GM23338 (cell line): ENCODE data around the gene GBP2. TPM values are rescaled to one million over a fixed set of nuclear protein-coding genes. Genes with fewer than 3 reads are reported as not detected.
"Not testable (repeated sequence)": the region's sequence is repeated elsewhere in the genome, so short reads cannot be mapped to it uniquely, and the experiment has no call there.

ENCODE experiments used
- ATAC-seq: fragments of 200-7000 bp; cut with Tn5 transposase; 3 replicates; pipeline ENCODE4 v1.9.1; 2020
- DNase-seq: peaks from one replicate; pipeline ENCODE4 v3.0.0-alpha.2; 2015; ENCODE audit warnings: low spot score
- H2AFZ ChIP-seq: fragments of 200-600 bp; sonication (generic); 2 replicates; pipeline ENCODE4 v1.8.0; 2016; ENCODE audit warnings: antibody characterized with exemption, mild to moderate bottlenecking, moderate library complexity
- H3F3A ChIP-seq: fragments of 200-600 bp; sonication (generic); replicated peaks from 2 replicates; pipeline ENCODE4 v1.8.0; 2017; ENCODE audit warnings: antibody characterized with exemption, mixed run types, low read depth
- H3K27ac ChIP-seq: fragments of 200-600 bp; sonication (generic); 2 replicates; pipeline ENCODE4 v1.6.1; 2016; ENCODE audit warnings: low read depth
- H3K27me3 ChIP-seq: fragments of 200-600 bp; sonication (generic); 2 replicates; pipeline ENCODE4 v1.8.0; 2016; ENCODE audit warnings: mild to moderate bottlenecking, mixed run types, moderate library complexity; ENCODE audit not compliant: insufficient read depth
- H3K36me3 ChIP-seq: fragments of 200-600 bp; sonication (generic); 2 replicates; pipeline ENCODE4 v1.8.0; 2016; ENCODE audit warnings: mild to moderate bottlenecking; ENCODE audit not compliant: insufficient read depth
- H3K4me1 ChIP-seq: fragments of 200-600 bp; sonication (generic); 2 replicates; pipeline ENCODE4 v1.8.0; 2016; ENCODE audit warnings: mild to moderate bottlenecking, moderate library complexity; ENCODE audit not compliant: insufficient read depth
- H3K4me2 ChIP-seq: fragments of 200-600 bp; sonication (generic); 2 replicates; pipeline ENCODE4 v1.7.1; 2017; ENCODE audit warnings: mixed run types
- H3K4me3 ChIP-seq: fragments of 200-600 bp; sonication (generic); 2 replicates; pipeline ENCODE4 v1.6.1; 2016; ENCODE audit warnings: mixed run types
- H3K79me2 ChIP-seq: fragments of 200-600 bp; sonication (generic); replicated peaks from 2 replicates; pipeline ENCODE4 v1.8.0; 2017; ENCODE audit warnings: mild to moderate bottlenecking; ENCODE audit not compliant: insufficient read depth
- H3K9me2 ChIP-seq: fragments of 200-600 bp; sonication (generic); 2 replicates; pipeline ENCODE4 v1.8.0; 2017; ENCODE audit not compliant: insufficient read depth
- H4K20me1 ChIP-seq: fragments of 200-600 bp; sonication (generic); replicated peaks from 2 replicates; pipeline ENCODE4 v1.8.0; 2017; ENCODE audit warnings: mild to moderate bottlenecking; ENCODE audit not compliant: insufficient read depth
- H3K27ac Mint-ChIP-seq: 2 replicates; pipeline ENCODE4 v1.8.0; 2020; ENCODE audit warnings: inconsistent platforms, mild to moderate bottlenecking, moderate library complexity, mixed read lengths
- H3K27me3 Mint-ChIP-seq: 3 replicates; pipeline ENCODE4 v1.8.0; 2022; ENCODE audit warnings: low read depth, mild to moderate bottlenecking, moderate library complexity, mixed read lengths, inconsistent platforms; ENCODE audit not compliant: insufficient read depth, poor library complexity
- H3K36me3 Mint-ChIP-seq: 3 replicates; pipeline ENCODE4 v1.8.0; 2021; ENCODE audit warnings: low read depth, mild to moderate bottlenecking, inconsistent platforms, moderate library complexity, mixed read lengths
- H3K4me1 Mint-ChIP-seq: 3 replicates; pipeline ENCODE4 v1.8.0; 2020; ENCODE audit warnings: mild to moderate bottlenecking, inconsistent platforms, mixed read lengths
- H3K4me3 Mint-ChIP-seq: 3 replicates; pipeline ENCODE4 v1.8.0; 2021; ENCODE audit warnings: moderate library complexity, mild to moderate bottlenecking, inconsistent platforms, mixed read lengths
- H3K9me3 Mint-ChIP-seq: 3 replicates; pipeline ENCODE4 v1.8.0; 2020; ENCODE audit warnings: moderate library complexity, mild to moderate bottlenecking, inconsistent platforms, mixed read lengths
- CREB1 ChIP-seq: fragments of 250-450 bp; sonication (Bioruptor Pico); IDR thresholded peaks from 2 replicates; pipeline ENCODE4 v1.5.0; 2020; ENCODE audit warnings: low read depth, mild to moderate bottlenecking, moderate library complexity
- CTCF ChIP-seq, 2 experiments: fragments of 200-600 bp in 1 of 2; sonication (generic) in 1 of 2; conservative IDR thresholded peaks; 2 replicates each; pipeline versions ENCODE4 v1.5.1 to v1.6.1; 2016 to 2017; ENCODE audit warnings: antibody characterized with exemption in 2 of 2, low read depth in 2 of 2, mild to moderate bottlenecking in 2 of 2, moderate library complexity in 1 of 2
- ETS1 ChIP-seq: IDR thresholded peaks from 2 replicates; pipeline ENCODE4 v1.6.1; 2016; ENCODE audit warnings: antibody characterized with exemption
- EZH2 ChIP-seq: fragments of 200-600 bp; sonication (generic); IDR thresholded peaks from one replicate; pipeline ENCODE4 v1.8.0; 2017; ENCODE audit warnings: antibody characterized with exemption, mild to moderate bottlenecking, low read depth; ENCODE audit not compliant: unreplicated experiment
- EZH2phosphoT487 ChIP-seq: fragments of 200-600 bp; sonication (generic); IDR thresholded peaks from one replicate; pipeline ENCODE4 v1.8.1; 2018; ENCODE audit warnings: antibody characterized with exemption; ENCODE audit not compliant: unreplicated experiment
- JUNB ChIP-seq: IDR thresholded peaks from one replicate; pipeline ENCODE4 v1.6.1; 2016; ENCODE audit warnings: antibody characterized with exemption; ENCODE audit not compliant: unreplicated experiment
- NANOG ChIP-seq: IDR thresholded peaks from 2 replicates; pipeline ENCODE4 v1.6.1; 2016; ENCODE audit warnings: antibody characterized with exemption, borderline replicate concordance
- POLR2AphosphoS5 ChIP-seq: IDR thresholded peaks from 2 replicates; pipeline ENCODE4 v1.6.1; 2016; ENCODE audit warnings: antibody characterized with exemption, low read depth
- STAT1 ChIP-seq: IDR thresholded peaks from one replicate; pipeline ENCODE4 v1.6.1; 2016; ENCODE audit warnings: antibody characterized with exemption; ENCODE audit not compliant: unreplicated experiment
- ZNF114 ChIP-seq: fragments of 250-450 bp; sonication (Bioruptor Pico); IDR thresholded peaks from 2 replicates; pipeline ENCODE4 v1.5.0; 2020; ENCODE audit warnings: mild to moderate bottlenecking, moderate library complexity
- ZNF331 ChIP-seq: fragments of 250-450 bp; sonication (Bioruptor Pico); IDR thresholded peaks from 2 replicates; pipeline ENCODE4 v1.5.0; 2020; ENCODE audit warnings: low read depth, mild to moderate bottlenecking, moderate library complexity
- polyA plus RNA-seq: library from polyadenylated mRNA; unstranded; fragments of >200 nt; fragmentation: Nextera tagmentation; extraction: Ambion mirVana; gene quantifications from 2 replicates; pipeline ENCODE4 v1.2.1, GENCODE V29; 2016
- total RNA-seq: library from RNA; depleted of rRNA; stranded (reverse); fragments of >200 nt; shearing (Covaris generic); gene quantifications from 2 replicates; pipeline ENCODE4 v1.2.3, GENCODE V29; 2014

Gene GBP2
- total and polyA plus RNA-seq, 2 experiments from 2014 or later, result not detected

- TF ChIP-seq CREB1 (CRISPR knock-in tag) (no peak), EZH2phosphoT487 (no peak)
Observed at GRCh38 chr1:89081005-89081404, 44.9 kb downstream of the GBP2 start (continued).

GRCh38 chr1:89080068-89080467 lies 45.8 kb downstream of the GBP2 start:
- Mint-ChIP-seq H3K36me3 (peaks cover 10% of the 10 kb centered on the region; the same call in 2 of the 3 replicates), H3K9me3 (peaks cover 37% of the 10 kb centered on the region)
- H2AFZ ChIP-seq, H3K79me2 ChIP-seq, H3K36me3 ChIP-seq, H3K9me2 ChIP-seq, ATAC-seq, H4K20me1 ChIP-seq, H3K4me1 Mint-ChIP-seq, H3K4me3 Mint-ChIP-seq, H3K4me1 ChIP-seq, H3K27me3 Mint-ChIP-seq, H3K27ac ChIP-seq, H3F3A ChIP-seq, DNase-seq, H3K27ac Mint-ChIP-seq, H3K4me3 ChIP-seq, H3K4me2 ChIP-seq, H3K27me3 ChIP-seq: not testable (repeated sequence)

- not testable (repeated sequence) for H3K4me1 Mint-ChIP-seq, DNase-seq, ATAC-seq, H3F3A ChIP-seq, H4K20me1 ChIP-seq, H3K36me3 Mint-ChIP-seq, H3K27me3 Mint-ChIP-seq, H3K4me2 ChIP-seq, H3K27ac ChIP-seq, H3K79me2 ChIP-seq, H3K27ac Mint-ChIP-seq, H3K36me3 ChIP-seq, H3K9me2 ChIP-seq, H3K4me3 ChIP-seq, H2AFZ ChIP-seq, H3K27me3 ChIP-seq, H3K4me3 Mint-ChIP-seq, H3K9me3 Mint-ChIP-seq, H3K4me1 ChIP-seq
Observed at GRCh38 chr1:89072466-89073065, 53.3 kb downstream of the GBP2 start.

GRCh38 chr1:89070509-89070908 lies 55.4 kb downstream of the GBP2 start:
- Histone ChIP-seq H3K27me3 (no peaks in the 10 kb centered on the region), H3K9me2 (no peaks in the 10 kb centered on the region), H3K4me2 (no peak overlapping the region), H3K36me3 (no peaks in the 10 kb centered on the region), H3F3A (no peaks in the 10 kb centered on the region), H3K4me3 (no peak overlapping the region), H3K79me2 (no peaks in the 10 kb centered on the region), H4K20me1 (no peaks in the 10 kb centered on the region), H3K27ac (no peak overlapping the region), H2AFZ (no peak overlapping the region), H3K4me1 (no peaks in the 10 kb centered on the region)
- ATAC-seq (no peak), DNase-seq (no peak)
- Mint-ChIP-seq H3K27ac (no peak overlapping the region), H3K4me3 (no peak overlapping the region), H3K27me3 (peaks cover 4% of the 10 kb centered on the region), H3K9me3 (peaks cover 3% of the 10 kb centered on the region; the same call in 2 of the 3 replicates), H3K4me1 (no peaks in the 10 kb centered on the region), H3K36me3 (no peaks in the 10 kb centered on the region)
- TF ChIP-seq CREB1 (CRISPR knock-in tag) (no peak), NANOG (no peak), EZH2 (no peak), CTCF (conservative IDR thresholded peaks at IDR 0.05; ENCODE audit: low read depth in 2 of 2) (no peak), EZH2phosphoT487 (no peak), ETS1 (no peak), JUNB (no peak), STAT1 (no peak), ZNF114 (CRISPR knock-in tag) (no peak), POLR2AphosphoS5 (no peak), ZNF331 (CRISPR knock-in tag) (no peak)
